H1 (cell line): Measurements from ENCODE around the gene EMD. TPM values are rescaled to one million over a fixed set of nuclear protein-coding genes. Genes with fewer than 3 reads are reported as not detected.

Source experiments
- CTCF ChIA-PET: fragments of 300-600 bp; sonication (Branson Sonifier 250); formaldehyde crosslinking; loops from one replicate; lab custom pipeline; 2021; ENCODE audit not compliant: partially characterized antibody; lab: Charles Lee
- POLR2A ChIA-PET: fragments of 300-600 bp; sonication (Branson Sonifier 250); formaldehyde crosslinking; loops from one replicate; lab custom pipeline; 2021; ENCODE audit warnings: inconsistent platforms; ENCODE audit not compliant: partially characterized antibody; lab: Charles Lee
- DNase-seq, 2 experiments: peaks; one replicate each; pipeline versions ENCODE4 v3.0.0 to v3.0.0-alpha.2; 2010 to 2022; ENCODE audit warnings: low spot score in 2 of 2, low read depth in 1 of 2, mixed read lengths in 1 of 2
- FAIRE-seq: peaks from 2 replicates; lab custom pipeline; 2011; peaks lifted over from hg19 to GRCh38; lab: Jason Lieb, UNC
- H2AFZ ChIP-seq: 2 replicates; pipeline ENCODE4 v1.8.1; 2012; ENCODE audit warnings: low read length, inconsistent platforms
- H2AK5ac ChIP-seq: 2 replicates; pipeline ENCODE4 v1.6.1; 2013; ENCODE audit warnings: low read depth, low read length
- H2BK120ac ChIP-seq: replicated peaks from 2 replicates; pipeline ENCODE3; 2013; ENCODE audit warnings: low read depth, low read length, inconsistent platforms
- H2BK12ac ChIP-seq: 2 replicates; pipeline ENCODE4 v1.6.1; 2013; ENCODE audit warnings: low read depth, low read length
- H2BK15ac ChIP-seq: 2 replicates; pipeline ENCODE4 v1.6.1; 2013; ENCODE audit warnings: low read length
- H2BK20ac ChIP-seq: 2 replicates; pipeline ENCODE4 v1.6.1; 2013; ENCODE audit warnings: low read length
- H2BK5ac ChIP-seq: 2 replicates; pipeline ENCODE4 v1.6.1; 2013; ENCODE audit warnings: low read depth, low read length
- H3K14ac ChIP-seq: 2 replicates; pipeline ENCODE4 v1.6.1; 2013; ENCODE audit warnings: inconsistent platforms; ENCODE audit not compliant: insufficient read length
- H3K18ac ChIP-seq: 2 replicates; pipeline ENCODE4 v1.6.1; 2013; ENCODE audit warnings: low read length; ENCODE audit errors: extremely low read depth
- H3K23ac ChIP-seq: 2 replicates; pipeline ENCODE4 v1.6.1; 2013; ENCODE audit warnings: inconsistent platforms; ENCODE audit not compliant: insufficient read length
- H3K23me2 ChIP-seq: 2 replicates; pipeline ENCODE4 v1.6.1; 2013; ENCODE audit warnings: low read depth, low read length
- H3K27ac ChIP-seq: 2 replicates; pipeline ENCODE4 v1.6.1; 2011; ENCODE audit warnings: low read depth, low read length, inconsistent platforms
- H3K27me3 ChIP-seq, 4 experiments: replicated peaks in 1 of 4; 1 replicate in 1 of 4; 2 replicates in 3 of 4; pipeline versions ENCODE4 v1.6.1 to v1.8.1; 2011 to 2013; ENCODE audit warnings: low read length in 3 of 4, mild to moderate bottlenecking in 3 of 4, inconsistent platforms in 2 of 4, mixed read lengths in 2 of 4, moderate library complexity in 1 of 4; ENCODE audit not compliant: control insufficient read depth in 3 of 4, insufficient read depth in 3 of 4; ENCODE audit errors: extremely low read depth in 1 of 4
- H3K36me3 ChIP-seq, 4 experiments: 2 replicates each; pipeline versions ENCODE4 v1.6.1 to v1.8.1; 2011 to 2013; ENCODE audit warnings: mild to moderate bottlenecking in 4 of 4, low read length in 3 of 4, moderate library complexity in 2 of 4, control low read depth in 1 of 4, inconsistent platforms in 1 of 4; ENCODE audit not compliant: insufficient read depth in 4 of 4, control insufficient read depth in 2 of 4
- H3K4ac ChIP-seq: replicated peaks from 2 replicates; pipeline ENCODE3; 2013; ENCODE audit warnings: low read length, low read depth, mixed read lengths, inconsistent platforms; ENCODE audit not compliant: insufficient read length
- H3K4me1 ChIP-seq, 4 experiments: replicated peaks in 1 of 4; 1 replicate in 1 of 4; 2 replicates in 3 of 4; pipeline versions ENCODE4 v1.6.1 to v1.8.1; 2011 to 2013; ENCODE audit warnings: low read length in 3 of 4, inconsistent platforms in 2 of 4, mixed read lengths in 1 of 4; ENCODE audit not compliant: insufficient read depth in 4 of 4, control insufficient read depth in 3 of 4
- H3K4me2 ChIP-seq, 2 experiments: 2 replicates each; pipeline versions ENCODE4 v1.6.1 to v1.8.1; 2011 to 2013; ENCODE audit warnings: low read depth in 2 of 2, low read length in 2 of 2, control low read depth in 1 of 2, inconsistent platforms in 1 of 2, mild to moderate bottlenecking in 1 of 2; ENCODE audit not compliant: insufficient read depth in 1 of 2
- H3K4me3 ChIP-seq, 4 experiments: fragments of 200-600, 300-600 bp in 1 of 4; sonication (generic), shearing (Covaris generic), sonication (Bioruptor Twin) in 1 of 4; 2 replicates each; pipeline versions ENCODE4 v1.5.1 to v1.8.1; 2011 to 2016; ENCODE audit warnings: low read length in 4 of 4, low read depth in 3 of 4, control low read depth in 2 of 4, inconsistent platforms in 2 of 4, mild to moderate bottlenecking in 2 of 4, mixed read lengths in 1 of 4, moderate library complexity in 1 of 4; ENCODE audit not compliant: insufficient read depth in 2 of 4; ENCODE audit errors: extremely low read depth in 1 of 4
- H3K56ac ChIP-seq: replicated peaks from 2 replicates; pipeline ENCODE3; 2013; ENCODE audit warnings: low read depth, mild to moderate bottlenecking, mixed read lengths, low read length, inconsistent platforms; ENCODE audit not compliant: insufficient read length
- H3K79me1 ChIP-seq: 2 replicates; pipeline ENCODE4 v1.6.1; 2013; ENCODE audit warnings: low read depth, low read length, control low read depth
- H3K79me2 ChIP-seq, 2 experiments: 2 replicates each; pipeline versions ENCODE4 v1.6.1 to v1.8.1; 2012 to 2013; ENCODE audit warnings: low read length in 2 of 2, mild to moderate bottlenecking in 2 of 2, inconsistent platforms in 1 of 2; ENCODE audit not compliant: insufficient read depth in 2 of 2, control insufficient read depth in 1 of 2
- H3K9ac ChIP-seq, 4 experiments: replicated peaks in 1 of 4; 1 replicate in 1 of 4; 2 replicates in 3 of 4; pipeline versions ENCODE4 v1.6.1 to v1.8.1; 2011 to 2013; ENCODE audit warnings: low read depth in 3 of 4, low read length in 3 of 4, control low read depth in 2 of 4, mild to moderate bottlenecking in 2 of 4, moderate library complexity in 2 of 4, inconsistent platforms in 1 of 4; ENCODE audit errors: extremely low read depth in 1 of 4
- H3K9me3 ChIP-seq, 2 experiments: 2 replicates each; pipeline versions ENCODE4 v1.6.1 to v1.8.1; 2012 to 2013; ENCODE audit warnings: mild to moderate bottlenecking in 2 of 2, moderate library complexity in 2 of 2, control low read depth in 1 of 2, inconsistent platforms in 1 of 2, low read depth in 1 of 2, low read length in 1 of 2, mixed read lengths in 1 of 2; ENCODE audit not compliant: insufficient read depth in 2 of 2
- H4K20me1 ChIP-seq, 2 experiments: replicated peaks in 1 of 2; 2 replicates each; pipeline versions ENCODE3 to v1.8.1; 2011 to 2013; ENCODE audit warnings: inconsistent platforms in 2 of 2, low read length in 2 of 2, mild to moderate bottlenecking in 1 of 2; ENCODE audit not compliant: insufficient read depth in 2 of 2, control insufficient read depth in 1 of 2
- H4K5ac ChIP-seq: 2 replicates; pipeline ENCODE4 v1.6.1; 2013; ENCODE audit warnings: low read length, low read depth, mixed read lengths, inconsistent platforms; ENCODE audit not compliant: insufficient read length
- H4K8ac ChIP-seq: 2 replicates; pipeline ENCODE4 v1.8.0; 2013; ENCODE audit warnings: mild to moderate bottlenecking, moderate library complexity, low read length, inconsistent platforms; ENCODE audit not compliant: insufficient read depth; ENCODE audit errors: extremely low read depth
- H4K91ac ChIP-seq: replicated peaks from 2 replicates; pipeline ENCODE3; 2013; ENCODE audit warnings: low read length, mixed read lengths, inconsistent platforms; ENCODE audit not compliant: insufficient read length
- BCL11A ChIP-seq, 2 experiments: IDR thresholded peaks; one replicate each; pipeline ENCODE4 v1.6.1; 2011; ENCODE audit warnings: low read depth in 2 of 2, low read length in 2 of 2, mild to moderate bottlenecking in 2 of 2
- EP300 ChIP-seq, 2 experiments: IDR thresholded peaks; 1 replicate in 1 of 2; 2 replicates in 1 of 2; pipeline ENCODE4 v1.6.1; 2011 to 2012; ENCODE audit warnings: low read depth in 2 of 2, low read length in 2 of 2, mild to moderate bottlenecking in 2 of 2, borderline replicate concordance in 1 of 2, inconsistent platforms in 1 of 2, moderate library complexity in 1 of 2
- KDM4A ChIP-seq: IDR thresholded peaks from one replicate; pipeline ENCODE4 v1.7.1; 2012; ENCODE audit warnings: low read depth, mild to moderate bottlenecking, moderate library complexity, low read length, inconsistent platforms; ENCODE audit not compliant: severe bottlenecking
- RAD21 ChIP-seq, 2 experiments: IDR thresholded peaks in 1 of 2; conservative IDR thresholded peaks in 1 of 2; 2 replicates each; pipeline ENCODE4 v1.6.1; 2011; ENCODE audit warnings: low read depth in 2 of 2, low read length in 2 of 2, improper control_type of control experiment in 1 of 2, inconsistent platforms in 1 of 2, mild to moderate bottlenecking in 1 of 2, moderate library complexity in 1 of 2
- TAF7 ChIP-seq: optimal IDR thresholded peaks from 2 replicates; pipeline ENCODE3; 2011; ENCODE audit warnings: low read depth, mild to moderate bottlenecking, inconsistent platforms, low read length, moderate library complexity, borderline replicate concordance
- YY1 ChIP-seq: IDR thresholded peaks from 2 replicates; pipeline ENCODE4 v1.6.1; 2011; ENCODE audit warnings: low read depth, mild to moderate bottlenecking, low read length
- WGBS, 2 experiments: shearing (Covaris generic) in 1 of 2; methylation state at CpG; one replicate each; pipeline versions ENCODE4 v1.1.6 to v1.1.7; 2013 to 2015; ENCODE audit warnings: low lambda C conversion rate in 2 of 2, mixed read lengths in 2 of 2, inconsistent platforms in 1 of 2, low coverage in 1 of 2, missing lambda C conversion rate in 1 of 2; ENCODE audit not compliant: insufficient replicate concordance in 2 of 2, insufficient coverage in 1 of 2, insufficient read length in 1 of 2; ENCODE audit errors: extremely low coverage in 1 of 2, missing lambda C conversion rate in 1 of 2; 5-methylcytosine and 5-hydroxymethylcytosine counted together
- polyA plus RNA-seq, 7 experiments: library from polyadenylated mRNA; depleted of rRNA in 3 of 7; stranded (reverse) in 5 of 7; unstranded in 2 of 7; fragments of >200 nt in 5 of 7; fragments of 200-250 nt in 2 of 7; gene quantifications; 1 replicate in 5 of 7; 2 replicates in 1 of 7; 4 replicates in 1 of 7; pipeline versions ENCODE4 v1.2.1 to v1.2.3, GENCODE V29; 2011 to 2013; ENCODE audit warnings: missing spikeins in 2 of 7, mixed read lengths in 2 of 7
- total RNA-seq: library from RNA; stranded (reverse); fragmentation: NEBNext Ultra II Directional; extraction: Animal tissue kit (Norgen Biotek cat#: 25700); gene quantifications from 2 replicates; pipeline ENCODE4 v1.2.1, GENCODE V29; 2021

The EMD gene
- total and polyA plus RNA-seq, 2 of the 8 experiments (the other 6 are each of a cell fraction or from before 2014, with no cell fraction given) = 45.5 to 109 TPM

DNA sequence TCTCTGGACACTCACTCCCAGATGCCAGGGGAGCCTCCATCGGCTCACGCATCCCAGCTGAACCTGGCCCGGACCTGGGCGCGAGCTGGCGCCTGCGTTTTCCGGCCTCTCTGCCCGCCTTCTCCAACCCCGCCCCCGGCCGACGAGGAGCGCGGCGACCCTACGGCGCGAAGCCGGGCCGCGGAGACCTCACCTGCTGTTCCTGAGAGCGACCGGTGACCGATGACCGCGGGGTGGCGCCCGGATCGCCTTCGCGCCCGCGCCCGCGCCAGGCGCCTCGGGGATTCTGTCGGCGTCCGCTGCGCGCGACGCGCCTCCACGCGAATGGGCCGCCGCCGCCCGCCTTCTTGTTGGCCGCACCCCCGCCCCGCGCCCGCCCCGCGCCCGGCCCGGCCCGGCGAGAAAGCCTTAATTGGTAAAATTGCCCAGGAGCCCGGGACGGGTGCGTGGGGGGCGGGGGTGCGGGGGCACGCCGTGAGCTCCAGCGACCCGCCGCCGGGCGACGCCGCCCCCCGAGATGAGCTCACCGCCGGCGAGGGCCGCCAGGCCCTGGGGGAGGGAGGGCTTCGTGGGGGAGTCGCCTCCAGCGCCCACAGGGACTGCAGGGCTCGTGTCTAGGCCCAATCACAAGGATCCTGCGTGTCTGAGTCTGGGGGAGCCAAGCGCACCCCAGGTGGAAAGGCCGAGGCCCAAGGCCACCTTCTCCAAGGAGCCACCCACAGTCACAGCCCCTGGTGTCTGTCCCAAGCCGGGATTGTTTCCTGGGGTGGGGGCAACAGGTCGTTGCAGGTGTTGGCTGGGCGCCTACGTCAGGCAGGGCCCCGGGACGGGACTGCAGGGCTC lies 4.6 kb upstream of the EMD start, which contains the start of gene FLNA:
TSS of gene FLNA (minus strand) at position 322 of the 843 bp plus-strand sequence. CDS start 3,389 bp downstream, outside the sequence.
- H3K9ac ChIP-seq = peak within 1 kb of the TSS in 1 of 4 experiments; percentile 13; a peak in 3 of 7 replicates
- peak within 1 kb of the TSS; percentile 45 to 65 for H3K4me2 ChIP-seq
- peaks cover 0 to 3% (median 0%) of the 10 kb centered on the region in 4 experiments; a peak in 2 of 7 replicates for H3K27me3 ChIP-seq
- H2BK120ac ChIP-seq = peak within 1 kb of the TSS; percentile 72
- H3K14ac ChIP-seq = no peak within 1 kb of the TSS
- peak within 1 kb of the TSS; percentile 15 for H4K5ac ChIP-seq
- H3K36me3 ChIP-seq = peaks cover 0 to 4% (median 0%) of the 10 kb centered on the region in 4 experiments; a peak in 1 of 8 replicates
- peak within 1 kb of the TSS; percentile 66; the same call in 1 of the 2 replicates for H2BK5ac ChIP-seq
- CTCF ChIA-PET = interaction anchor here (0.7 to 2.6 kb wide), 10 partner anchors 9 to 160 kb away, joined by 3 to 29 read pairs (median 4); partner anchors contain the start of genes DNASE1L1 and RPL10
- H4K20me1 ChIP-seq = no peaks in the 10 kb centered on the region
- peak within 1 kb of the TSS; percentile 60 for H3K18ac ChIP-seq
- H3K4me1 ChIP-seq = peaks cover 0 to 15% (median 9%) of the 10 kb centered on the region in 4 experiments; a peak in 6 of 7 replicates
- H3K23ac ChIP-seq = no peak within 1 kb of the TSS
- H4K8ac ChIP-seq = no peak within 1 kb of the TSS; the same call in 1 of the 2 replicates
- peak within 1 kb of the TSS; percentile 67; the same call in 1 of the 2 replicates for H2AK5ac ChIP-seq
- H3K23me2 ChIP-seq = peaks cover 5% of the 10 kb centered on the region; the same call in 1 of the 2 replicates
- FAIRE-seq = no peak
- H4K91ac ChIP-seq = peak within 1 kb of the TSS; percentile 97
- no peak within 1 kb of the TSS for H2BK15ac ChIP-seq
- H3K56ac ChIP-seq = no peak within 1 kb of the TSS
- peak in 1 of 2 experiments; percentile 61 for DNase-seq
- POLR2A ChIA-PET = interaction anchor here (1.1 to 5.7 kb wide), 10 partner anchors 9 to 142 kb away, joined by 3 to 96 read pairs (median 6); partner anchors contain the start of genes FAM3A and RPL10
- H3K4me3 ChIP-seq = peak within 1 kb of the TSS in 3 of 4 experiments; percentile 12 to 55 (median 29); a peak in 6 of 8 replicates
- H3K27ac ChIP-seq = no peak within 1 kb of the TSS
- no peaks in the 10 kb centered on the region for H3K79me1 ChIP-seq
- peak within 1 kb of the TSS; percentile 75; the same call in 1 of the 2 replicates for H2BK12ac ChIP-seq
- 5% methylated on average over 15 of the region's 95 CpGs; no CpG with 5 or more reads in 1 of the 2 experiments for WGBS, 2 experiments
- peak within 1 kb of the TSS; percentile 97; the same call in 1 of the 2 replicates for H2BK20ac ChIP-seq
- peaks cover 3 to 16% of the 10 kb centered on the region in 2 experiments; a peak in 3 of 4 replicates for H3K79me2 ChIP-seq
- no peak within 1 kb of the TSS for H2AFZ ChIP-seq
- no peaks in the 10 kb centered on the region for H3K9me3 ChIP-seq
- H3K4ac ChIP-seq = peak within 1 kb of the TSS; percentile 38
- TF ChIP-seq EP300 (IDR thresholded peaks at IDR 0.05; ENCODE audit: borderline replicate concordance in 1 of 2, low read depth in 2 of 2, low read length in 2 of 2) (no peak), KDM4A (no peak), YY1 (no peak), BCL11A (IDR thresholded peaks at IDR 0.05; ENCODE audit: low read depth in 2 of 2, low read length in 2 of 2) (no peak), RAD21 (IDR thresholded peaks at IDR 0.05 in 1 of 2, conservative IDR thresholded peaks at IDR 0.05 in 1 of 2; ENCODE audit: low read depth in 2 of 2, low read length in 2 of 2) (peak in 1 of 2 experiments; percentile 23; a peak in 1 of 4 replicates), TAF7 (peak; percentile 36)
